Thyroid gland (tissue), 4 donors: ENCODE results near the gene PLEKHA7.

Experiments
- POLR2A ChIP-seq, 2 donors: fragments of 450-650 bp; IDR thresholded peaks; one replicate each; pipeline ENCODE4 v1.6.1; 2017; ENCODE audit warnings: antibody characterized with exemption in 2 of 2, mild to moderate bottlenecking in 2 of 2, moderate library complexity in 1 of 2
- TF ChIP-seq, protein P1 (sequence below), 6 experiments: fragments of 200-600 bp in 3 of 6; fragments of 450-650 bp in 3 of 6; sonication (generic) in 3 of 6; IDR thresholded peaks; one replicate each; pipeline ENCODE4 v1.5.1; 2016 to 2019; ENCODE audit warnings: antibody characterized with exemption in 6 of 6, mild to moderate bottlenecking in 2 of 6, inconsistent platforms in 1 of 6, moderate library complexity in 1 of 6

DNA sequence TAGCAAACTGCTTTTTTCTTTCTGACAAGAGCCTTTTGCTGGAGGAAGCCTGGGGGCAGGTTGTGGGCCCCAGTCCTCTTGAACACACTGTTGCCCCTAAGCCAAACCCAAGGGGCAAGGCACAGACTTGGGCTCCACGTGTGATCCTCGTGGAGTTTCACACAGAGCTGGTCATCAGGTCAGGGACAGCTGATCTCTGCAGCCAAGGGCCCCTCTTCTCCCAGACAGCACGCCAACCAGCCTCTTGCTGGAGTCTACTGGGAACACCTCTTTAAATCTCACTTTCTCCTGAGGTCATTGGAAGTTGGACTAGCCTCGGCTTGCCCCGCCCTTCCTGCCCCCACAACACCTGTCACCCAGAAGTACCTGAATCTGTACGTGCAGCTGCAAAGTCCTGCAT lies 235.9 kb downstream of the PLEKHA7 start:
- TF ChIP-seq, protein P1, sequence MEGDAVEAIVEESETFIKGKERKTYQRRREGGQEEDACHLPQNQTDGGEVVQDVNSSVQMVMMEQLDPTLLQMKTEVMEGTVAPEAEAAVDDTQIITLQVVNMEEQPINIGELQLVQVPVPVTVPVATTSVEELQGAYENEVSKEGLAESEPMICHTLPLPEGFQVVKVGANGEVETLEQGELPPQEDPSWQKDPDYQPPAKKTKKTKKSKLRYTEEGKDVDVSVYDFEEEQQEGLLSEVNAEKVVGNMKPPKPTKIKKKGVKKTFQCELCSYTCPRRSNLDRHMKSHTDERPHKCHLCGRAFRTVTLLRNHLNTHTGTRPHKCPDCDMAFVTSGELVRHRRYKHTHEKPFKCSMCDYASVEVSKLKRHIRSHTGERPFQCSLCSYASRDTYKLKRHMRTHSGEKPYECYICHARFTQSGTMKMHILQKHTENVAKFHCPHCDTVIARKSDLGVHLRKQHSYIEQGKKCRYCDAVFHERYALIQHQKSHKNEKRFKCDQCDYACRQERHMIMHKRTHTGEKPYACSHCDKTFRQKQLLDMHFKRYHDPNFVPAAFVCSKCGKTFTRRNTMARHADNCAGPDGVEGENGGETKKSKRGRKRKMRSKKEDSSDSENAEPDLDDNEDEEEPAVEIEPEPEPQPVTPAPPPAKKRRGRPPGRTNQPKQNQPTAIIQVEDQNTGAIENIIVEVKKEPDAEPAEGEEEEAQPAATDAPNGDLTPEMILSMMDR (IDR thresholded peaks at IDR 0.05) = no peak
- no peak for TF ChIP-seq POLR2A (IDR thresholded peaks at IDR 0.05)
